GM19468 (cell line): Measurements from ENCODE around the gene FLACC1.
"Not testable (repeated sequence)": the region's sequence is repeated elsewhere in the genome, so short reads cannot be mapped to it uniquely, and the experiment has no call there.

Experiments used
- ATAC-seq: cut with Tn5 transposase; IDR thresholded peaks from one replicate; pipeline ENCODE4 v1.9.1; 2021; ENCODE audit warnings: mild to moderate bottlenecking, moderate library complexity, moderate number of reproducible peaks; ENCODE audit not compliant: unreplicated experiment; ENCODE audit errors: extremely low read depth

FLACC1 gene

DNA sequence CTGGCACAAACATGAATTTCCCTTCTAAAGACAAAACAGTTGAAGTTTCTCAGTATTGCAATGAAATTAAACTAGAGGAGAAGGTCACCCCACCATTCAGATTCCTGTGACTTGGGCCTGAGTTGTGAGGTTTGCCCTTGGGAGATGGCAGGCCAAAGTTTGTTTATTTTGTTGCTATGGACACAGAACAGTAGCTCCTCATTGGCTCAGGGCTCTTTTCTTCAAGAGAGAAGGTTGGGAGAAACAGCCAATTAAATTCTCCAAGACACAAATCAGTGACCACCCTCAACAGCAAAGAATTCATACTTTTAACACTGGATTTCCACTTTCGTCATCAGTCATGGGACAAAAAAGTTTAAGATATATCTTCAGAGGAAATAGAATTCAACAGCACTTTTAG, at the start of gene FLACC1:
FLACC1 (minus strand) TSS at position 125 of the 400 bp plus-strand sequence. CDS start 5,941 bp downstream, outside the sequence.
- ATAC-seq = no peak

DNA sequence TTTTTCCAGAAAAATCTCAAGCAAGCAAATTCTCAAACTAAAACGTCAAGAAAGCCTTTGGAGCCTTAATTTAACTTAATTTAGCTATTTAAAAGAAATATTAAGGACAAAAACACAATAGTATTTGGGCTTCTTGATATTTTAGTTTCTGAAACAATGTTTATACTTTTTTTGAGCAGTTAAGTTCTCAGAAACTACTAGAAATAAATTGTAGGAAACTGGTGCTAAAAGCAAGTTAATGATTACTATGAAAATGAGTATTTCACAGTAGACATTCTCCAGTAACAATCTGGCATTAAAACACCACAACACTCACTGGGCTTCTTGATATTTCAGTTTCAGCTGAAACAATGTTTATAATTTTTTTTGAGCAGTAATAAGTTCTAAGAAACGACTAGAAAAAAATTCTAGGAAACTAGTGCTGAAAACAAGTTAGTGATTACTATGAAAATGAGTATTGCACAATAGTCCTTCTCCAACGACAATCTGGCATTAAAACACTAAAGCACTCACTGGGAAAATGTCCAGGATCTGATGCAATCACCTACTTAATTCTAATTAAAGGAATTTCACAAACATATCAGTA, 49.0 kb upstream of the FLACC1 start:
- no peak for ATAC-seq

GRCh38 chr2:201404699-201405280, 47.6 kb upstream of the FLACC1 start:
- ATAC-seq = no peak

DNA sequence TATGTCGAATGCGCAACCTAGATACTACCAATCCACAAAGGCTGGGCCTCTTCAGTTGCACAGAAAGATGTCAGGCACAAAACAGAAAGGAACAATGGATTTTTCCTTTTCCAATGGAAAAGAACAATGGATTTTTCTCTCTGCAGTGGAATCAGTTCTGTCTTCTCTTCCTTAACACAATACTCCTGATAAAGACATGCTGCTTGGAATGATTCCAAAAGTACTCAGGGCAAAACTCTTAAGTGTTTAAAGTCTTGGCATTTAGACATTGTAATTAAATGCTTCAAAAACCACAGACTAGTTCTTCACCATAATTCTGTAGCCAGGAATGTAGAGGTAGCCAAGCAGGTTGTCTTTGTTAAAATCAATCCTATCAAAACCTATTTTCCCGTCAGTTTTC, 46.7 kb upstream of the FLACC1 start:
- no peak for ATAC-seq

- no peak for ATAC-seq
These were observed 45.8 kb upstream of the FLACC1 start for GRCh38 chr2:201402651-201403562.

GRCh38 chr2:201401815-201402214, 44.7 kb upstream of the FLACC1 start:
- ATAC-seq = no peak

- ATAC-seq = no peak
These were observed 39.5 kb upstream of the FLACC1 start for GRCh38 chr2:201396595-201396994.

- ATAC-seq = no peak
These were observed 26.0 kb upstream of the FLACC1 start for GRCh38 chr2:201383136-201383535.

- no peak for ATAC-seq
These were observed 21.6 kb upstream of the FLACC1 start for GRCh38 chr2:201378496-201379397.

GRCh38 chr2:201377218-201377617, 20.1 kb upstream of the FLACC1 start:
- ATAC-seq = no peak

- ATAC-seq = no peak
These were observed 12.6 kb upstream of the FLACC1 start for GRCh38 chr2:201369775-201370174.

DNA sequence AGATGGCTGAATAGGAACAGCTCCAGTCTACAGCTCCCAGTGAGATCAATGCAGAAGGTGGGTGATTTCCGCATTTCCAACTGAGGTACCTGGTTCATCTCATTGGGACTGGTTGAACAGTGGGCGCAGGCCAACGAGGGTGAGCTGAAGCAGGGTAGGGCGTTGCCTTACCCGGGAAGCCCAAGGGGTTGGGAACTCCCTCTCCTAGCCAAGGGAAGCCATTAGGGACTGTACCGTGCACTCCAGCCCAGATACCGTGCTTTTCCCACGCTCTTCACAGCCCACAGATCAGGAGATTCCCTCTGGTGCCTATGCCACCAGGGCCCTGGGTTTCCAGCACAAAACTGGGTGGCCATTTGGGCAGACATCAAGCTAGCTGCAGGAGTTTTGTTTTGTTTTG, 12.2 kb upstream of the FLACC1 start:
- ATAC-seq = not testable (repeated sequence)

DNA sequence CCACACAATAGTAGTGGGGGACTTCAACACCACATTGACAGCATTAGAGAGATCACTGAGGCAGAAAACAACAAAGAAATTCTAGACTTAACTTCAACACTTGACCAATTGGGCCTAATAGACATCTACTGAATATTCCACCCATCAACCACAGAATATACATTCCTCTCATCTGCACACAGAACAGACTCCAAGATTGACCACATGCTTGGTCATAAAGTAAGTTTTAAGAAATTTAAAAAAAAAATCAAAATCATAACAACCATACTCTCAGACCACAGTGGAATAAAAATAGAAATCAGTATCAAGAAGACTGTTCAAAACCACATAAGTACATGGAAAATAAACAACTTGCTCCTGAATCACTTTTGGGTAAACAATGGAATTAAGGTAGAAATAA, 9.0 kb upstream of the FLACC1 start:
- ATAC-seq = no peak

DNA sequence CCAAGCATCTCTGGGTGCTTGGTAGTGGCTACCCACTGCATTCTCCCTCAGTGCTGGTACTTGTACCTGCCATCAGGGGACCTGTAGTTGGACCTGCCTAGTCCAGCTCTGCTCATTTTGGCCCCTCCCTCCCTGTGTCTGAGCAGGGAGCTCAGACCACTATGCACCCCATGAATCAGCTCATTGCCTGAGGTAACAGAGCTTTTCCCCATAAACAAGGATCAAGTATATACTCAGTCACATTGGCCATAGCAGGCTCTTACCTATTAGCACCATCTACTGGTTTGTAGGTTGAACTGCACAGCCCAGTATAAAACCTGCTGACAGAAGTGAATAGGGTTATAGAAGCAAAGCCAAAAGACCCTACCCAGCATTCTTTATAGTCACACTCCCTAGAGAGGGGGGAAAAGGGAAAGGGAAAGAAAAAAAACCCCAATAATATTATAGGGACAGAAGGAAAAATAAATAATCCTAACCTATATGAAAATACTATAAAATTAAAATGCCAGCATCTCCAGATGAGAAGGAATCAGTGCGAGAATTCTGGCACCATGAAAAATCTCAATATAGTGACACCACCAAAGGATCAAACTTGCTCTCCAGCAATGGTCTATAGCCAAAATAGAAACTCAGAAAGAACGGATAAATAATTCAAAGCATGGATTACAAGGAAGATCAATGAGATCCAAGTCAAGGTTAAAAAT, 6.9 kb upstream of the FLACC1 start:
- no peak for ATAC-seq

- ATAC-seq = no peak
These were observed 5.3 kb upstream of the FLACC1 start for GRCh38 chr2:201362396-201362795.

DNA sequence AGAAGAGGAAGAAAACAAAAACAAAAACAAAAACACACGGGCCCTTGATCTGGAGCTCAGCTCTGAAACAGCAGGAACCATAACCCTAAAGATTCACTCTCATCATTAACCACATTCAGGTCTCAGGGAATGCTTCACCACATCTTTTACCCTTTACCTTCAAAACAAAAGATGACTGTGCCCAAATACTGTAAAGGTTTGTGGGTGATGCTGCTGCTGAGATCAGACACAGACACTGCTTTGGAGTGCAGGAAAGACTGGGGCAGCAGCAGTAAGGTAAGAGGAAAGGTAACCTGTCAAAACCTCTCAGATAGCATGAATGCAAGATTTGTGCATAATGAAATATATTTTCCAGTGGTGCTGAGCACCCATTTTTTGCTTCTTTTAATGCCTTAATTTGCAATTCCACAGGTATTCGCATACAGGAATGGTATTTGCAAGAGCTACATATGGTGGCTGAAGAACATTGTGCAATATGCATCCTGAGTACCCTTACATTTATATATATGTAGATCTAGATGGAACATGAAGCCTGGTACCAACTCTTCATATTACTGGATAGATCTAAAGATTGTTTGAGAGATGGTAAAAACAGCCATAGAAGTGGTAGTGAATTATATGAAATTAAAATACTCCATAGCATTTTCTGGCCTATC, 4.1 kb upstream of the FLACC1 start:
- ATAC-seq = no peak

GRCh38 chr2:201360256-201360655, 3.1 kb upstream of the FLACC1 start:
- ATAC-seq = no peak

DNA sequence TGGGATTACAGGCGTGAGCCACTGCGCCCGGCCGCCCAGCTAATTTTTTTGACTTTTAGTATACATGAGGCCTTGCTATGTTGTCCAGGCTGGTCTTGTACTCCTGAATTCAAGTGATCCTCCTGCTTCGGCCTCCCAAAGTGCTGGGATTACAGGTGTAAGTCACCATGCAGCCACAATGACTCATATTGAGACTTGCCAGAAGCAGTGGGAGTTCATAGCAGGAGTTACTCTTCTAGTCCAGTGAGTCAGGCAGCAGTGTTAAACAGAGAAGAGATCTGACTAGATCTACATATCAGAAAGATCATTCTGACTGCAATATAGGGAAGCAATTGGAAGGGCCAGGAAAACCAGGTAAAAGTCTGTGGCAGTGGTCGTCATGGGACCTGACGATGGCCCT, 1.5 kb upstream of the FLACC1 start:
- ATAC-seq = no peak

GRCh38 chr2:201353116-201353515, 4.0 kb downstream of the FLACC1 start:
- no peak for ATAC-seq
